ENCODE measurements around the gene PPHLN1.

The PPHLN1 gene

DNA sequence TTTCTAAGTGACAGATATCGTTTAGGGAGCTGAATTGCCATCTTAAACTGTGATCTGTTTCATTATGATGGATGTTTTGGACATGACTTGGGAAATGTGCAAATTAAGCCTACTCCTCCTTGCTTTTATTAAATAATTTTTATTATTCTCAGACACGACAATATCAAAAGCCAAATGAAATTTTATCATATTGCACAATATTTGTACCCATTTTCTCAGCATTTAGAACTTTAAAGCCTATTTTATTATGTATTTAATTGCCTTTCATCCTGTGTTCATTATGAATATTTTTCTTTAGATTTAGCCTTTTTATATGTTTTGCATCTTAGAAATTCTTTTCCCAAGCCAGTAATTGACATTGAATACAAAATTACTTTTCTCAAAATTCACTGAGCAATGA lies 102.9 kb downstream of the PPHLN1 start:
- in situ Hi-C loops (cut with MboI; ENCODE audit: low sequenced_read_pairs), result no loop called here

DNA sequence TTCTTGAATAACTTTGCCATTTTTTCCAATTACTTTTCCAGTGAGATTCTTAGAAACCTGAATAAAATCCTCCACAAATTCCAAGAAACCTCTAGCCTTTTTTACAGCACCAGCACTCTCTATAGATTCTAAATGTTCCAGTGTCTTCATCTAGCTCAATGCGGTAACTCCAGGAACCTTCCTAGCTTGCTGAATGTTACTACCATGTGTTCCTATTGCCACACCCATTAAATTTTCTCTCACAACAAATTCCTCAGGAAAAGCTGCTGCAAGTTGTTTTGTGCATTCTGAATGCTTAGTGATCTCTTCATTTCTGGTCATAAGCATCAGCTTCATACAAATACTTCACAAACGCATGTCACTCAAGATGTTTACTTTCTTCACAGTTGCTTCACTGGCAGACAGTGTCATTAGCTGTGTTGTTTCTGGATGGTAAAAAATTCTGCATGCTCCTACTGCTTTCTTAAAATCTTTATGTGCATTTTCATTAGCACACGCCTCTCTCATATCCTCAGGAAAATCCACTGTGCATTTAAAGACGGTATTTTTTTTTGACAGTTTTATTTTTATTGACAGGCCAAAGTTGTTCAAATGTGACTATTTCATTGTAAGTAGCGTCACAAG lies 106.7 kb downstream of the PPHLN1 start:
- in situ Hi-C loops (cut with MboI; ENCODE audit: low sequenced_read_pairs), result no loop called here

DNA sequence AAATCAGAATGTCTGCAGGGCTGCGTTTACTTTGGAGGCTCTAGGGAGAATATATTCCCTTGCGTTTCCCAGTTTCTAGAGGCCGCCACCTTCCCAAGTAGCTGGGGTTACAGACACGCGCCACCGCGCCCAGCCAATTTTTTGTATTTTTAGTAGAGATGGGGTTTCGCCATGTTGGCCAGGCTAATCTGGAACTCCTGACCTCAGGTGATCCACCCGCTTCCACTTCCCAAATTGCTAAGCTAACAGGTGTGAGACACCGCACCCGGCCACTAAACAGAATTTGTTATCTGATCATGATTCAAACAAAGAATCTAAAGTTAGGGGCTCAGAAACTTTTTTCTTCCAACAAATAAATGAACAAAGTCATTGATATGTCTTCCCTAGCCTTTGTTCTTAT lies 114.6 kb downstream of the PPHLN1 start:
- in situ Hi-C loops (cut with MboI; ENCODE audit: low sequenced_read_pairs), result no loop called here

DNA sequence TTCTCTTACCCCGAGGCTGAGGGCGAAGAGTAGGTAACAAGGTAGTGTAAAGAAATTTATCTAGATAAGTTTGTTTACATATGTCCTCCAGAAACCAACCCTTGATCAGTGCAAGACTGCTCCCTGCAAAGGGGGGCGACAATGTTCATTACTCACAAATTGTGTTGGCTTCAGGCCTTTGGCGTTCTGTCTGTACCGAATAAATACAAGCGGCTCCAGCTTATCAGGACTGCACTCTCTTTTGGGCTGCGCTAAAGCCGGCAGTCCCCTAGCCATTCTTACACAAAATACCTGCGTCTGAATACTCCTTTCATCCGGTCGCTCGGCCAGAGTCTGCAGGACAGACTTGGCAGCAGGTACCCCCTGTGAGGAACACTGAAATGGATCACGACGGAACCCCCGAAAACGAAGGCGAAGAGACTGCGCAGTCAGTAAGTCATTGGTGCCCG lies 116.4 kb downstream of the PPHLN1 start:
- in situ Hi-C loops (cut with MboI; ENCODE audit: low sequenced_read_pairs), result no loop called here

DNA sequence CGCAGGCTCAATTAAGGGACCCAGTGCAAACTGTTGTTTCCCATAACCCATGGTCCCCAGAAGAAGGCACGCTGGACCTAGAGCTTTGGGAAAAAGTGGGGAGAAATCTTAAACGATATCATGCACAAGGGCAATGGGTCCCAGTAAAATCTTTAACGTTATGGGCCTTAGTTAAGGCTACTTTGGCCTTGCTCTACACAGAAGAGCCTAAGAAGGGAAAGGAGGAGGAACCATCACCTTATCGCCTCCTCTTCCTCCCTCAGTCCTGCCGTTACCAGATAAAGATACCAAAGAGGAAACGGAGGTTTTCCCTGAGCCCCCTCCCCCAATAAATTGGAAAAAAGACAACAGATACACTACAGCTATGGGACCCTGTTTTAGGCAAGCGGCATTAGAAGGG lies 116.9 kb downstream of the PPHLN1 start:
- in situ Hi-C loops (cut with MboI; ENCODE audit: low sequenced_read_pairs), result no loop called here

DNA sequence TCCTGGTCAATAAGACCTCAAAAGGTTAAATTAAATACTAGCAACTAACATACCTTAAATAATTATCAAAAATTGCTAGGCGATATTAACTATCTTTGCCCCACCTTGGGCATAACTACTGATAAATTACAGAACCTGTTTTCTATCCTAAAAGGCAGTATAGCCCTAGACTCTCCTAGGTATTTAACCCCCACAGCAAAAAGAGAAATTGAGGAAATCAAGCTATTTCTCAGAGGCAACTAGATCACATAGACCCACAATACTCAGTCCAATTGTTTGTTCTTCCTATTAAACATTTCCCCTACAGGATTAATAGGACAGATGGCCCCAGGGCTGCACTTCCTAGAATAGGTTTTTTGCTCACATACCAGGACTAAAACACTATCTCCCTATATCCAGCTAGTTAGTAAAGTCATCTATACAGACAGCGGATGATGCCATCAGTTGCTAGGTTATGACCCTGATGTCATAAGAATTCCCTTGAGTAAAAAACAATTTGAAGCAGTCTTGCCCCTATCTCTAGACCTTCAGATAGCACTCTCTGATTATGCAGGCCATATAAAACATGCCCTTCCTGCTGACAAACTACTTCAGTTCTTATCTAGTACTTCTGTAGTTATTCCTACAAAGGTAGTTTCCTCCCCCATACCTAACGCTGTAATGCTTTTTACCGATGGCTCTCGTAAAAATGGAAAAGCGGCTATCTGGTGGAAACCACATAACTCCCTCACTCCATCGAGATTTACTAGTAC lies 118.4 kb downstream of the PPHLN1 start:
- in situ Hi-C loops (cut with MboI; ENCODE audit: low sequenced_read_pairs), result no loop called here

DNA sequence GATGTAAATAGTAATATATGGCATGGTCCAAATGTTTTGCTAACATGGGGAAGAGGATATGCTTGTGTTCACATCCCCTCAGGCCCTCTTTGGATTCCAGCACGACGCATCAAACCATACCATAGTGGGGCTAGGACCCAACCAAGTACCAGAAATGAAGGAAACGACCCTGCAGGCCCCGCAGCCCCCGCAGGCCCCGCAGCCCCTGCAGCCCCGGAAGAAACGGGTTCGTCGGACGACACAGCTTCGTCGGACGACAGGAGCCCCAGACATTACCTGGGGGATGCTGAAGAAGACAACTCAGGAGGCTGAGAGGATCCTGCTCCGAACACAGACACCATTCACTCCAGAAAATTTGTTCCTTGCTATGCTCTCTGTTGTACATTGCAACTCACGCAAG lies 119.9 kb downstream of the PPHLN1 start:
- in situ Hi-C loops (cut with MboI; ENCODE audit: low sequenced_read_pairs), result no loop called here

DNA sequence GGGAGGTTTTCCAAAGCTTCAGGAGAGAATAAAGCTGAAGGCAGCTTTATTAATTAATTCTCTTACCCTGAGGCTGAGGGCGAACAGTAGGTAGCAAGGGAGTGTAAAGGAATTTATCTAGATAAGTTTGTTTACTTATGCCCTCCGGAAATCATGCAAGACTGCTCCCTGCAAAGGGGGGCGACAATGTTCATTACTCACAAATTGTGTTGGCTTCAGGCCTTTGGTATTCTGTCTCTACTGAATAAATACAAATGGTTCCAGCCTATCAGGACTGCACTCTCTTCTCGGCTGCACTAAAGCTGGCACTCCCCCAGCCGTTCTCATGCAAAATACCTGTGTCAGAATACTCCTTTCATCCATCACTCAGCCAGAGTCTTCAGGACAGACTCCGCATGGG lies 120.8 kb downstream of the PPHLN1 start:
- in situ Hi-C loops (cut with MboI; ENCODE audit: low sequenced_read_pairs), result no loop called here

DNA sequence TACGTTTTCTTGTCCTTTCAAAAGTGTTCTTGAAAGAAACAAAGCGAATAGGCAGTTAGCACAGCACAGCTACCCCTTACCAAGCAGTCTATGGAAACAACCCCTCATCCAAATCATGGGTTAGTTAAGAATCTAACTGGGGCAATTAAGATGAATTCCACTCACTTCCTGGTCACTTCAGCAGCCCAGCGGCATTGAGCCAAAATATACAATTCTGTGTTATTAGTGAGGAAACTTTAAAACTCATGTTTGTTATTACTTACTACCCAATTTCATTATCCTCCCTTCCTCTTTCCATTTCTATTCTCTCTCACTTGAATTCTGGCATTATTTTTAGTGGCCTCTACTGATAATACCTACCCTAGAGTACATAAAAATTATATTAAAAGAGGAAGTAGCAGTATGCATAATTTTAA lies 121.4 kb downstream of the PPHLN1 start:
- in situ Hi-C loops (cut with MboI; ENCODE audit: low sequenced_read_pairs), result no loop called here

DNA sequence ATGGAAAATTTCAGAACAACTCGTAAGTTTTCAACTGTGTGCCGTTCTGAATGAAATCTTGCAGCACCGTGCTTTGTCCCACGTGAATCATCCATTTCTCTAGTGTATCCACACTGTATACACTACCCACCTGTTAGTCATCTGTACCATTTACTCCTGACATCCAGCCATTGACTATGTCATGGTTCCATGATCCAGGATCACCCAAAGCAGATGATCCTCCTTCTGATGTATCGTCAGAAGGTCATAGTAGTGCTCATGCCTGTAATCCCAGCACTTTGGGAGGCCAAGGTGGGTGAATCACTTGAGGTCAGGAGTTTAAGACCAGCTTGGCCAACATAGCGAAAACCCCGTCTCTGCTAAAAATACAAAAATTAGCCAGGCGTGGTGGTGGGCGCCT lies 122.9 kb downstream of the PPHLN1 start:
- in situ Hi-C loops (cut with MboI; ENCODE audit: low sequenced_read_pairs), result no loop called here

DNA sequence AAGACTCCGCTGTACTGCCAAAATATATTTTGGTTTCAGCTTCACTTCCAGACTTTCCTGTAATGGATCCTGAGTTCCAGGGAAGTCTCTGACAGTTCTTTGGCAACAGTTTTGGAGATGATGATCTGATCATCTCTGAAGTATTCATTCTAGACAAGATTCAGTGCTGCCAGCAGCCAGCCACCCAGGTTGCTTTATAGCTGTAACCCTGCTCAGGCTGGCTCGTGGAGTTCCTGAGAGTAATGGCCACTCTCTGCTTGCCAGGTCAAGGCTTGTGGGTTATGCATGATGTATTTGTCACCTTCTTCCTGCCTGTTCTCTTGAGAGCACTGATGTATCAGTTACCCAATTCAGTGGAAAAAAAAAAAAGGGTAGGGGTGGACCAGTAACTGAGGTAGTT lies 124.3 kb downstream of the PPHLN1 start:
- in situ Hi-C loops (cut with MboI; ENCODE audit: low sequenced_read_pairs), result no loop called here

DNA sequence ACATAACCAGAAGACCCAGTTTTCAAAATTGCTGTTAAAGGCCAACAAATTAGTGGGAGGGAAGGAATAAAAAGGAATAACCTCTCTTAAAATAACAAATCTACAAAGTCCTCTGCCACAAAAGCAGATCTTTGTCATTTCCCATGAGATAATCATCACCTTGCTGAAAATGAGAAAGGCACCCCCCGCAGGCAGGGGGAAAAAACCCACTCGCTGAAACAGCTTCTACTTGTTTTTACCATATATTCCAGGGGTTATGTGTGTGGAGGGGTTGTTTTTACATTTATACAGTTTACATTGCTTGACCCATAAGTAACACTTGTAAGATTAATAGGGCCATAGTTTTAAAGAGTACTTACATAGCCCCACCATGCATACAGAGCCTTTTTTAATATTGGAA lies 132.6 kb downstream of the PPHLN1 start:
- in situ Hi-C loops (cut with MboI; ENCODE audit: low sequenced_read_pairs), result no loop called here

DNA sequence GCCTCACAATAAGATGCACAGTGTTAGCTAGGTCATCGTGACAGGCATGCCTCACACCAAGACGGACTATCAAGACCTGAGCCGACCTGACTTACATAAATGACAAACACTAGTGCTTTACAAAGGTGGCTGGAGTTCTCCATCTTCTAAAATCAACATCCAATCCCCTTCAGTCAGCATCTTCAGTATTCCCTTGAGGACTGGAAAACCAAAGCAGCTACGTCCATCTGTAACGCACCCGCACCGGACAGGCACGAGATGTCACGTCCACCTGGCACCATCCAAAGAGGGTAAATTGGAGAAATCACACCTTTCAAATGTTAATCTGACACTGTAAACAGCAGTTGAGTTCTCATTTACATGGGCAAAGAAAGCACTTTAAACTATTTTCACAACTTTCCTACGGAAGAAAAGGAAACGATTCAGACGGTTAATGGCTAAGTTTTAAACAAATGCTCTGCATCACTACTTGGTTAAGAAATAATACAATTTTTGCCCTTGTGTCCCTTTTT lies 133.4 kb downstream of the PPHLN1 start:
- in situ Hi-C loops (cut with MboI; ENCODE audit: low sequenced_read_pairs), result no loop called here

DNA sequence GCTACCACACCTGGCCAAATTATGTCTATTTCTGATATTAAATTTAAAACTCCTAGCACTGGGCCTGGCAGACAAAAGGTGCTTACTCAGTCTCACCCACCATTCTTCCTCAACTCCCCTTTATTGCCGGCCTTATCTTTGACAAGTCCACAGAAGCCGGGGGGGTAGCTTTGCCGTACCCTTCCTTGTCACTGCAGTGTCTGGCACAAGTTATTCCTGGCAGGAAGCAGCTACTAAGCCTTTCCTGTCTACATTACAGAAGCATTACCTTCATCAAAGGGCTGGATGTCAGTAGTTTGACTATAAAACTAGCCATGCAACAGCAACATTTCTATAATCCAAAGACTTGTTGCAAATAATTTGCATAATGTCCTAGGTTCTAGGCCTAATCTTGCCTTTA lies 136.5 kb downstream of the PPHLN1 start:
- in situ Hi-C loops (cut with MboI; ENCODE audit: low sequenced_read_pairs), result no loop called here

DNA sequence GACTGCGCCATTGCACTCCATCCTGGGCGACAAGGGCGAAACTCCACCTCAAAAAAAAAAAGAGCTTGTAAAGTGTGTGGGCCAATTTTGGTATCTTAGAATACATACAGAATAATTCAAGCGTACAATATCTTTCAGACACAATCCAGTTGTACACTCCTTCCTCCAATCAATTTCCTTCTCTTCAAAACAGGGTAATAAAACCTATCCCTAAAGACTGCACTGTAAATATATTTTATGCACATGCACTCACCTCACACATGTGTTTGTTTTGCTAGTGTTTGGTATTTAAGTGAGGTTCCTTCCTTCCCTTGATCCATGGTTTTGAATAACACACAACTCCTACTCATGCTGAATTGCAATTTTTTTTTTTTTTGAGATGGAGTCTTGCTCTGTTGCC lies 137.7 kb downstream of the PPHLN1 start:
- in situ Hi-C loops (cut with MboI; ENCODE audit: low sequenced_read_pairs), result no loop called here

DNA sequence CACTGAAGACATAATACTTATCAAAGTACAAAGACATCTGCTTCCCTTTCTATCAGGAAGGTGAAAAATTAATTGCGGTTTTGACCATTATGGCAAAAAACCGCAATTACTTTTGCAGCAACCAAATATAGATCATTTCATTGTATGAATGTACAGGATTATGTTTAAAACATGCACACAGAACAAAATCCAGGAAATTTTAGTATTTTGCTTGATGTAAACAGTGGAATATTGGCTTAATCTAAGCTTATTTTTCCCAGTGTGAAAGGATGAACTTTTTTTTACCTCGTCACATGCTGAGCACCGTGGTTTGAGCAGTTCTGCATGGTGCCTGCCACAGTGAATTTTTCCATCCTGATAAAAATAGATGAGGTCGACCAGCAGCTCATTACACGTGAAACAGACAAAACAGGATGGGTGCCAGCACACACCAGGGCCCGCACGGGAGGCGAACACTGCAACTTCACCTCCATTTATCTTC lies 142.4 kb downstream of the PPHLN1 start:
- in situ Hi-C loops (cut with MboI; ENCODE audit: low sequenced_read_pairs), result no loop called here

DNA sequence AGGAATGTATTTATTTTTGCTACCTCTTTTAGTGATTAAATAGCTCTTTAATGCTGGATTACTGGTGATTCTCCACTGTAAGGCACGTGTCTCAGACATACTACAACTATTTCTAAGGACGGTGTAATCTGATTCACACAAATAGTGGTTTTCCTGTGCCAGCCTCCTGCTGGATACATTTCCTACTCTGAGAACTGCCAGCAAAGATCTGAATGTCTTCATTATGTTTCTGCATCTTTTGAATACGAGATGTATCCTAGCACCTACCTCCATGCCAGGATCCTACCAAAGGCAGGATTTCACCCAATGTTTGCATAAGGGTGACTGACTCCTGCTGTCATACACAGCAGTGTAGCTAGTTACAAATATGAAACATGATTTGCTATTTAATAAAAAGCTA lies 143.0 kb downstream of the PPHLN1 start:
- in situ Hi-C loops (cut with MboI; ENCODE audit: low sequenced_read_pairs), result no loop called here

DNA sequence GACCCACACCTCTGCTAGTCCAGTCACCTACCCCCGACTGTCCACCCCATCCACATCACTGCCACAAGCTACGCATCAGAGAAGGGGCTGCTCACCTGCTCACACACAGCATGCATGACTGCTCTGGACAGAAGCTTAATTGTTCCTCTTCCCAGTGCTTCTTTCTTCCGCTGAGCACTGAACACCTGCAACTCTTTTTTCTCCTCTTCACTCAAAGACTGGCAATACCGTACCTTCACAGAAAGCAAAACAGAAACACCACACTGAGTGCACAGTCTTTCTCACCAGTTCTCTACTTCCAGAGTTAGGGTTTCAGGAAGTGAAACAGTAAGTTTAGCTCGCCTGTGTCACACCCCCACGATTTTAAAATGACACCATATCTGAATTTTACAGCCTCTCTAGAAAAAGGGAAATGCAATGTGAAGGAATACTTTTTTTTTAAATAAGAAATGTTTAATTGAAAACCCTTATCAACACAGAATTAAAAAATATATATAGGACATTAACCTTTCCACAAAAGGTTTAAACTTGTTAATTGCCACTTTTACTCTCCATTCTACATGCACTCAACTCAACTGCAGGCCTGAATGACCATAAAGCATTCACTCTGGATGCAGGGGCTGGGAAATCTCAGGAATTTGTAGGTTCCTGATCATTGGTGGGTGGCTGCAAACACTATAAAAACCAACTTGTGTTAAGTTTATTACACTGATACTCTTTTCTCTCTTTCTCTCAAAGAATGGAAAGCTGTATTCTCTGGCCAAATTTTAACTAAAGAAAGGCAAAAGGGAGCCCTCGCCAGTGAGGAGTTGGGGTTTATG lies 143.6 kb downstream of the PPHLN1 start:
- in situ Hi-C loops (cut with MboI; ENCODE audit: low sequenced_read_pairs), result no loop called here

DNA sequence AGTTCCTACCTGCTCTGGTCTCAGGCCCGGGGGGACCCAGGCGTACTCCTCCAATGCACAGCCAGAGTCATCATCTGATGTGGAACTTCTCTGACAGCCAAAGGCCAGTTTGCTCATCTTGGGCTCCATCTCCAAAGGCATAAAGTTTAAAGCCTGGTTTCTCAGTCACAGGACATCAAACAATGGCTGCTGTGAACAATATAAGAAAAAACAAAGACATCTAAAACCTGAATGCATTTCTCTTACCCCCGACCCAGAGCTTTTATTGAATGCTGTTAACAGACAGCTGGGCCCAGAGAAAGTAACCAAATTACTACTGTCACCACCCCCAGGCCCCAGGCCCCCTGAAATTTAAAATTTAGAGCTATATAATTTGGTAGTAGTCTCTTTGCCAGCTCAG lies 146.4 kb downstream of the PPHLN1 start:
- in situ Hi-C loops (cut with MboI; ENCODE audit: low sequenced_read_pairs), result no loop called here

DNA sequence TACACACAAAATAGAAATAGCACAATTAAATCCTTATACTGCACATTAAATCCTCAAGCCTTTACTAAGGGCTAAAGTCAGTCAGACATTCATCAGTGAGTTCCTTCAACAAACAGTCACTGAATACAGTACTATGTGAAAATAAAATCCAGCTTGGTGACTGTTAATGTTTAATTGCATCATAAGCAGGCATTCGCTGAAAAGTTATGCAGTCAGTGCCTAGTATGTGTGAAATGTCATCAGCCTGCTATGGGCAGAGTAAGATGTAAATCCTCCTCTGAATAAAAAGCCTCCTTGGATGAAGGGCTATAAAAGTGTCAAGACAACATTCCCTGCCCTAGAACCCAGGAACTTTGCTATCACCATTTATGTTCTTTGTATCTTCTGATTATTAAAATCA lies 147.2 kb downstream of the PPHLN1 start:
- in situ Hi-C loops (cut with MboI; ENCODE audit: low sequenced_read_pairs), result no loop called here

DNA sequence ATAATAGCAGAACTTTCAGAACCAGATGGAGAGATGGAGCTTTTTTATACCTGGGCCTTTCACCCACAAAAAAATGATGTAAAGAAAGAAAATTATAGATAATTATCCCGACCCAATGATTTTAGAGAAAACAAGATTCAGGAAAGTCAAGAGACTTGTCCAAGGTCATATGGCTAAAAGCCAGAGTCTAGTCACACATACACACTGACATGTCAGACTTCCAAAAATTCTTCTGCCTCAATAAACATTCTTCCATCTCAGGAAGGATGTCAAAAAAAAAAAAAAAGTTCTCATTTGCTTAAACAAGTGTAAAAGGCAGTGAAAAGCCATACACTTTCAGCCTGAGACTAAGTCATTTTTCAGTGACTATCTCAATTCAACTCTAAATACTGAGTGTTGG lies 147.6 kb downstream of the PPHLN1 start:
- in situ Hi-C loops (cut with MboI; ENCODE audit: low sequenced_read_pairs), result no loop called here

DNA sequence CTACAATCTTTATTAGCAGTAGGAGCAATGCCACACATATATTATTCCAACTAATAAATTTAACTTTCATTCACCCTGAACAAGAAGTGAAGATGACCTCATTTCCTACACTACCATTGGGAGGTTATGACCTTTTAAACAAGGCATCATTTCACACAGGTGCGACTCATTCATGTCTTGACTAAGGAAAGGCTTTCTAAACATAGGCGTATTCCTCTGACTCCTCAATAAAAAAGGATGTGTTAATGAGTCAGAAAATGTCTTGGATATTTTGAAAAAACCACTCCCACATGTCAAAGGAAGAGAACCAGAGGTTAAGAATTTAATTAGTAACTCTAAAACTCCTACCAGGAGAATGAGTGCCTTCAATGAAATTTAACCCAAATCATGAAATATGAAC lies 148.4 kb downstream of the PPHLN1 start:
- in situ Hi-C loops (cut with MboI; ENCODE audit: low sequenced_read_pairs), result no loop called here

Measured in HL-60/S4 (cell line).